SK-N-SH (cell line): ENCODE measurements around the gene RABGAP1L. TPM values are rescaled to one million over a fixed set of nuclear protein-coding genes. Genes with fewer than 3 reads are reported as not detected.

Source experiments
- CTCF ChIA-PET: fragments of 300-600, 350-600 bp; formaldehyde crosslinking; extraction: SDS; loops from one replicate; lab custom pipeline; 2021; lab: Yijun Ruan, JAX
- POLR2A ChIA-PET: fragments of 350-600 bp; sonication (Branson Sonifier 250); formaldehyde crosslinking; extraction: SDS; loops from one replicate; lab custom pipeline; 2020; ENCODE audit warnings: antibody characterized with exemption, inconsistent platforms; lab: Yijun Ruan, JAX
- DNase-seq: peaks from one replicate; pipeline ENCODE4 v3.0.0; 2012
- H2AFZ ChIP-seq: fragments of 200-600 bp; sonication (generic); 2 replicates; pipeline ENCODE4 v1.8.1; 2016; ENCODE audit warnings: antibody characterized with exemption, mild to moderate bottlenecking, low read depth
- H3F3A ChIP-seq: fragments of 200-600 bp; sonication (generic); replicated peaks from 2 replicates; pipeline ENCODE3; 2016; ENCODE audit warnings: antibody characterized with exemption, mild to moderate bottlenecking; ENCODE audit not compliant: insufficient read depth
- H3K27ac ChIP-seq, 2 experiments: fragments of 200-500 bp in 1 of 2; fragments of 200-600 bp in 1 of 2; sonication (Bioruptor generic) in 1 of 2; sonication (generic), shearing (Covaris generic) in 1 of 2; 2 replicates each; pipeline versions ENCODE4 v1.5.1 to v1.6.1; 2014 to 2016; ENCODE audit warnings: low read depth in 2 of 2, inconsistent platforms in 1 of 2, low read length in 1 of 2, mild to moderate bottlenecking in 1 of 2, mixed read lengths in 1 of 2
- H3K27me3 ChIP-seq: fragments of 200-600 bp; sonication (generic), shearing (Covaris generic); 2 replicates; pipeline ENCODE4 v1.6.1; 2016; ENCODE audit warnings: mixed run types; ENCODE audit not compliant: insufficient read depth
- H3K36me3 ChIP-seq, 2 experiments: fragments of 200-500 bp in 1 of 2; fragments of 200-600 bp in 1 of 2; sonication (Bioruptor generic) in 1 of 2; sonication (generic) in 1 of 2; replicated peaks in 1 of 2; 2 replicates each; pipeline versions ENCODE3 to v1.5.1; 2014 to 2016; ENCODE audit warnings: low read length in 1 of 2, mild to moderate bottlenecking in 1 of 2; ENCODE audit not compliant: insufficient read depth in 2 of 2, control insufficient read depth in 1 of 2
- H3K4me1 ChIP-seq, 2 experiments: fragments of 200-500 bp in 1 of 2; fragments of 200-600 bp in 1 of 2; sonication (Bioruptor generic) in 1 of 2; sonication (generic), shearing (Covaris generic) in 1 of 2; 2 replicates each; pipeline versions ENCODE4 v1.5.1 to v1.6.1; 2014 to 2016; ENCODE audit warnings: low read depth in 1 of 2, low read length in 1 of 2, mixed run types in 1 of 2; ENCODE audit not compliant: insufficient read depth in 2 of 2, control insufficient read depth in 1 of 2
- H3K4me2 ChIP-seq: fragments of 200-600 bp; sonication (generic), shearing (Covaris generic); 2 replicates; pipeline ENCODE4 v1.6.1; 2017; ENCODE audit warnings: mixed run types
- H3K4me3 ChIP-seq, 2 experiments: fragments of 200-500 bp in 1 of 2; fragments of 200-600 bp in 1 of 2; sonication (Bioruptor generic) in 1 of 2; sonication (generic), shearing (Covaris generic) in 1 of 2; 2 replicates each; pipeline versions ENCODE4 v1.5.1 to v1.8.1; 2014 to 2016; ENCODE audit warnings: low read depth in 2 of 2, inconsistent platforms in 1 of 2, low read length in 1 of 2, mild to moderate bottlenecking in 1 of 2, mixed read lengths in 1 of 2, moderate library complexity in 1 of 2
- H3K79me2 ChIP-seq: fragments of 200-600 bp; sonication (generic); 2 replicates; pipeline ENCODE4 v1.8.1; 2017; ENCODE audit warnings: mild to moderate bottlenecking; ENCODE audit not compliant: insufficient read depth
- H3K9ac ChIP-seq: fragments of 200-600 bp; sonication (generic); 2 replicates; pipeline ENCODE4 v1.6.1; 2017; ENCODE audit warnings: mixed run types
- H3K9me2 ChIP-seq: fragments of 200-600 bp; sonication (generic); 2 replicates; pipeline ENCODE4 v1.6.1; 2017; ENCODE audit warnings: mixed run types
- H3K9me3 ChIP-seq: fragments of 200-600 bp; sonication (generic); 2 replicates; pipeline ENCODE4 v1.6.1; 2017; ENCODE audit warnings: mixed run types, mild to moderate bottlenecking, moderate library complexity
- H4K20me1 ChIP-seq: fragments of 200-600 bp; sonication (generic); 2 replicates; pipeline ENCODE4 v1.6.1; 2017; ENCODE audit warnings: mild to moderate bottlenecking, mixed run types; ENCODE audit not compliant: insufficient read depth
- CTCF ChIP-seq: fragments of 200-600 bp; sonication (generic); IDR thresholded peaks from 2 replicates; pipeline ENCODE4 v1.6.1; 2017; ENCODE audit warnings: antibody characterized with exemption, mild to moderate bottlenecking, moderate library complexity
- ELF1 ChIP-seq: IDR thresholded peaks from 2 replicates; pipeline ENCODE4 v1.4.0; 2012
- EP300 ChIP-seq, 2 experiments: IDR thresholded peaks; 2 replicates each; pipeline versions ENCODE4 v1.4.0 to v1.6.1; 2012; ENCODE audit warnings: borderline replicate concordance in 1 of 2, low read depth in 1 of 2, low read length in 1 of 2
- EZH2phosphoT487 ChIP-seq: fragments of 200-600 bp; sonication (generic); IDR thresholded peaks from 2 replicates; pipeline ENCODE4 v1.6.1; 2017; ENCODE audit warnings: low read depth, mixed run types, mild to moderate bottlenecking, antibody characterized with exemption, moderate library complexity, borderline replicate concordance
- FOSL2 ChIP-seq: IDR thresholded peaks from 2 replicates; pipeline ENCODE4 v1.4.0; 2012; ENCODE audit warnings: low read depth, mild to moderate bottlenecking, moderate library complexity, borderline replicate concordance
- FOXJ3 ChIP-seq: sonication (generic); formaldehyde crosslinking; IDR thresholded peaks from 2 replicates; pipeline ENCODE4 v1.5.1; 2020; ENCODE audit warnings: mild to moderate bottlenecking, missing genetic modification reagents
- IRF3 ChIP-seq: fragments of 150-350 bp; IDR thresholded peaks from 2 replicates; pipeline ENCODE4 v1.6.1; 2016; ENCODE audit warnings: mild to moderate bottlenecking, low read depth, low read length
- MAX ChIP-seq: IDR thresholded peaks from 2 replicates; pipeline ENCODE4 v1.4.0; 2012; ENCODE audit warnings: low read depth
- MXI1 ChIP-seq: IDR thresholded peaks from 2 replicates; pipeline ENCODE4 v1.6.1; 2012; ENCODE audit warnings: mild to moderate bottlenecking, low read depth, low read length, improper control_type of control experiment
- RCOR1 ChIP-seq: fragments of 150-350 bp; IDR thresholded peaks from 2 replicates; pipeline ENCODE4 v1.6.1; 2017; ENCODE audit warnings: antibody characterized with exemption, low read length
- REST ChIP-seq: IDR thresholded peaks from 2 replicates; pipeline ENCODE4 v1.6.1; 2012; ENCODE audit warnings: mild to moderate bottlenecking, low read depth, low read length, moderate library complexity
- RFX5 ChIP-seq: IDR thresholded peaks from 2 replicates; pipeline ENCODE4 v1.6.1; 2012; ENCODE audit warnings: mild to moderate bottlenecking, improper control_type of control experiment, low read length
- TEAD4 ChIP-seq: IDR thresholded peaks from 2 replicates; pipeline ENCODE4 v1.4.0; 2012; ENCODE audit warnings: mild to moderate bottlenecking, borderline replicate concordance; ENCODE audit not compliant: insufficient read depth
- USF2 ChIP-seq: fragments of 150-350 bp; IDR thresholded peaks from 2 replicates; pipeline ENCODE4 v1.6.1; 2017; ENCODE audit warnings: antibody characterized with exemption, low read length, low read depth, borderline replicate concordance
- ZBTB33 ChIP-seq: IDR thresholded peaks from 2 replicates; pipeline ENCODE4 v1.4.0; 2012; ENCODE audit warnings: low read depth, borderline replicate concordance
- WGBS: methylation state at CpG from one replicate; pipeline ENCODE4 v1.1.6; 2017; ENCODE audit warnings: low lambda C conversion rate; 5-methylcytosine and 5-hydroxymethylcytosine counted together
- polyA plus RNA-seq, 3 experiments: library from polyadenylated mRNA; depleted of rRNA; stranded (reverse); fragments of >200 nt; gene quantifications; 2 replicates each; pipeline ENCODE4 v1.2.3, GENCODE V29; 2012

The RABGAP1L gene
- polyA plus RNA-seq, 1 of the 3 experiments (the other 2 are of a cell fraction): 7.2 TPM

GRCh38 chr1:174211486-174211885, 52.2 kb downstream of the RABGAP1L start:
- no peak for TF ChIP-seq FOXJ3 (CRISPR knock-in tag)
- TF ChIP-seq EP300 (IDR thresholded peaks at IDR 0.05; ENCODE audit: borderline replicate concordance in 1 of 2, low read depth in 1 of 2, low read length in 1 of 2): no peak
- no peak for TF ChIP-seq TEAD4
- TF ChIP-seq MAX: no peak
- no peak for TF ChIP-seq CTCF
- no peak for TF ChIP-seq REST
- TF ChIP-seq RFX5: no peak
- TF ChIP-seq MXI1: no peak
- no peak overlapping the region for H3K27ac ChIP-seq
- peaks cover 4% of the 10 kb centered on the region; the same call in 1 of the 2 replicates for H3K79me2 ChIP-seq
- H3K4me3 ChIP-seq: no peak overlapping the region
- ChIA-PET POLR2A (no interaction called here), CTCF (no interaction called here)
- no peaks in the 10 kb centered on the region for H3K9me2 ChIP-seq
- H3K27me3 ChIP-seq: no peaks in the 10 kb centered on the region
- no peak overlapping the region for H3K4me2 ChIP-seq
- no peaks in the 10 kb centered on the region for H3K9me3 ChIP-seq
- DNase-seq: no peak
- no peak overlapping the region for H2AFZ ChIP-seq
- no peak overlapping the region for H3K9ac ChIP-seq
- H4K20me1 ChIP-seq: no peaks in the 10 kb centered on the region
- H3F3A ChIP-seq: no peaks in the 10 kb centered on the region
- H3K36me3 ChIP-seq: no peaks in the 10 kb centered on the region
- H3K4me1 ChIP-seq: no peaks in the 10 kb centered on the region

GRCh38 chr1:174215766-174216165, 56.4 kb downstream of the RABGAP1L start:
- DNase-seq: no peak
- ChIA-PET POLR2A (no interaction called here), CTCF (no interaction called here)
- no peak for TF ChIP-seq ELF1
- TF ChIP-seq FOSL2: no peak
- TF ChIP-seq RCOR1: no peak
- TF ChIP-seq USF2: no peak
- no peak for TF ChIP-seq EZH2phosphoT487
- no peak for TF ChIP-seq IRF3
- no peak for TF ChIP-seq ZBTB33
- Histone ChIP-seq H3K27ac (no peak overlapping the region), H2AFZ (no peak overlapping the region), H3K9me3 (no peaks in the 10 kb centered on the region), H3K4me3 (no peak overlapping the region), H3K27me3 (no peaks in the 10 kb centered on the region), H3K36me3 (no peaks in the 10 kb centered on the region), H4K20me1 (peaks cover 6% of the 10 kb centered on the region; the same call in 1 of the 2 replicates), H3K9me2 (no peaks in the 10 kb centered on the region), H3K4me2 (no peak overlapping the region), H3K4me1 (no peaks in the 10 kb centered on the region; a peak in 1 of 4 replicates), H3K9ac (no peak overlapping the region), H3F3A (no peaks in the 10 kb centered on the region), H3K79me2 (peaks cover 3% of the 10 kb centered on the region; the same call in 1 of the 2 replicates)
- WGBS: 97% methylated on average over 2 of the region's 2 CpGs
